IMR-90 (cell line): Measurements from ENCODE around the gene SLC38A7. TPM values are rescaled to one million over a fixed set of nuclear protein-coding genes. Genes with fewer than 3 reads are reported as not detected.

Experiments used
- ATAC-seq: fragments of 200-7000 bp; cut with Tn5 transposase; 2 replicates; pipeline ENCODE4 v1.9.1; 2020; ENCODE audit warnings: low read depth, mild to moderate bottlenecking, moderate library complexity
- BruUV-seq: library from RNA; stranded (reverse); fragments of 400-500 nt; replicated peaks from 2 replicates; lab custom pipeline; 2021; lab: Mats Ljungman, UMichigan
- CTCF ChIA-PET: fragments of 300-600 bp; formaldehyde crosslinking; extraction: SDS; loops from one replicate; lab custom pipeline; 2021; ENCODE audit warnings: antibody characterized with exemption; lab: Yijun Ruan, JAX
- POLR2A ChIA-PET: fragments of 300-600 bp; sonication (Branson Sonifier 250); formaldehyde crosslinking; loops from one replicate; lab custom pipeline; 2022; ENCODE audit warnings: antibody characterized with exemption; ENCODE audit not compliant: unreplicated experiment; lab: Charles Lee
- DNase-seq: peaks from one replicate; pipeline ENCODE4 v3.0.0; 2013
- H2AFZ ChIP-seq: replicated peaks from 2 replicates; pipeline ENCODE3; 2013; ENCODE audit warnings: low read length, mild to moderate bottlenecking; ENCODE audit not compliant: poor library complexity
- H2AK5ac ChIP-seq: 2 replicates; pipeline ENCODE4 v1.6.1; 2013; ENCODE audit warnings: low read depth, low read length, inconsistent platforms
- H2AK9ac ChIP-seq: replicated peaks from 2 replicates; pipeline ENCODE3; 2013; ENCODE audit warnings: mild to moderate bottlenecking, low read depth, low read length, moderate library complexity; ENCODE audit not compliant: poor library complexity
- H2BK120ac ChIP-seq: 2 replicates; pipeline ENCODE4 v1.6.1; 2013; ENCODE audit warnings: low read depth, low read length, inconsistent platforms
- H2BK15ac ChIP-seq: 3 replicates; pipeline ENCODE4 v1.6.1; 2013; ENCODE audit warnings: low read depth, low read length, inconsistent platforms
- H2BK20ac ChIP-seq: 2 replicates; pipeline ENCODE4 v1.6.1; 2013; ENCODE audit warnings: low read depth, mild to moderate bottlenecking, inconsistent platforms, low read length, moderate library complexity
- H2BK5ac ChIP-seq: 2 replicates; pipeline ENCODE4 v1.6.1; 2013; ENCODE audit warnings: mild to moderate bottlenecking, low read depth, low read length, inconsistent platforms; ENCODE audit not compliant: poor library complexity, severe bottlenecking
- H3K14ac ChIP-seq: replicated peaks from 2 replicates; pipeline ENCODE4 v1.6.1; 2013; ENCODE audit warnings: low read depth, low read length, inconsistent platforms
- H3K18ac ChIP-seq: 2 replicates; pipeline ENCODE4 v1.6.1; 2013; ENCODE audit warnings: low read depth, low read length, control low read depth
- H3K23ac ChIP-seq: 2 replicates; pipeline ENCODE4 v1.6.1; 2013; ENCODE audit warnings: low read depth, low read length, inconsistent platforms
- H3K27ac ChIP-seq: 2 replicates; pipeline ENCODE4 v1.5.1; 2013; ENCODE audit warnings: mild to moderate bottlenecking, control low read depth, low read length; ENCODE audit not compliant: insufficient read depth
- H3K27me3 ChIP-seq: 2 replicates; pipeline ENCODE4 v1.6.1; 2013; ENCODE audit warnings: low read length; ENCODE audit not compliant: control insufficient read depth, insufficient read depth
- H3K36me3 ChIP-seq: 2 replicates; pipeline ENCODE4 v1.6.1; 2013; ENCODE audit warnings: low read length, mixed read lengths; ENCODE audit not compliant: control insufficient read depth, insufficient read depth
- H3K4ac ChIP-seq: 2 replicates; pipeline ENCODE4 v1.6.1; 2013; ENCODE audit warnings: low read depth, low read length, inconsistent platforms
- H3K4me1 ChIP-seq: 2 replicates; pipeline ENCODE4 v1.6.1; 2013; ENCODE audit warnings: low read length, mixed read lengths; ENCODE audit not compliant: control insufficient read depth, insufficient read depth
- H3K4me2 ChIP-seq: 2 replicates; pipeline ENCODE4 v1.6.1; 2013; ENCODE audit warnings: low read depth, mild to moderate bottlenecking, control low read depth, low read length, moderate library complexity
- H3K4me3 ChIP-seq: 2 replicates; pipeline ENCODE4 v1.5.1; 2013; ENCODE audit warnings: low read depth, mild to moderate bottlenecking, control low read depth, low read length, moderate library complexity; ENCODE audit not compliant: insufficient read depth
- H3K56ac ChIP-seq: 2 replicates; pipeline ENCODE4 v1.6.1; 2013; ENCODE audit warnings: low read length, inconsistent platforms; ENCODE audit not compliant: insufficient read depth; ENCODE audit errors: extremely low read depth
- H3K79me1 ChIP-seq, 2 experiments: 2 replicates each; pipeline ENCODE4 v1.6.1; 2013; ENCODE audit warnings: low read length in 2 of 2, inconsistent platforms in 1 of 2, low read depth in 1 of 2
- H3K9ac ChIP-seq: 2 replicates; pipeline ENCODE4 v1.6.1; 2013; ENCODE audit warnings: low read depth, low read length, control low read depth
- H3K9me1 ChIP-seq: 2 replicates; pipeline ENCODE4 v1.6.1; 2013; ENCODE audit warnings: low read length, inconsistent platforms; ENCODE audit not compliant: insufficient read depth
- H3K9me3 ChIP-seq: 2 replicates; pipeline ENCODE4 v1.6.1; 2013; ENCODE audit warnings: low read length; ENCODE audit not compliant: control insufficient read depth, insufficient read depth
- H4K20me1 ChIP-seq: 2 replicates; pipeline ENCODE4 v1.6.1; 2013; ENCODE audit warnings: low read length, inconsistent platforms; ENCODE audit not compliant: insufficient read depth
- H4K5ac ChIP-seq: 2 replicates; pipeline ENCODE4 v1.6.1; 2013; ENCODE audit warnings: mild to moderate bottlenecking, low read depth, low read length, control low read depth
- H4K8ac ChIP-seq, 2 experiments: 2 replicates each; pipeline ENCODE4 v1.6.1; 2013; ENCODE audit warnings: low read depth in 2 of 2, low read length in 2 of 2, control low read depth in 1 of 2, inconsistent platforms in 1 of 2
- H4K91ac ChIP-seq: 2 replicates; pipeline ENCODE4 v1.6.1; 2013; ENCODE audit warnings: low read depth, low read length, inconsistent platforms; ENCODE audit not compliant: insufficient read depth
- NFE2L2 ChIP-seq: fragments of 150-350 bp; IDR thresholded peaks from 2 replicates; pipeline ENCODE4 v1.6.1; 2016; ENCODE audit warnings: low read depth, mild to moderate bottlenecking, low read length
- POLR2A ChIP-seq: IDR thresholded peaks from 2 replicates; pipeline ENCODE4 v1.6.1; 2012; ENCODE audit warnings: mild to moderate bottlenecking, low read depth, low read length
- RFX5 ChIP-seq: IDR thresholded peaks from 2 replicates; pipeline ENCODE4 v1.8.0; 2012; ENCODE audit warnings: low read depth, mild to moderate bottlenecking, low read length, moderate library complexity
- WGBS, 2 experiments: methylation state at CpG; one replicate each; pipeline versions ENCODE4 v1.1.5 to v1.1.7; 2013; ENCODE audit warnings: missing lambda C conversion rate in 2 of 2; ENCODE audit not compliant: insufficient read length in 1 of 2; ENCODE audit errors: extremely low coverage in 2 of 2; 5-methylcytosine and 5-hydroxymethylcytosine counted together
- dilution Hi-C: fragments of 300-500 bp; cut with HindIII; formaldehyde crosslinking; loops from one replicate; pipeline ENCODE4 v1.14.3; 2018; ENCODE audit warnings: low sequenced_read_pairs; ENCODE audit not compliant: unreplicated experiment
- in situ Hi-C: fragments of 300-500 bp; cut with MboI; formaldehyde crosslinking; loops from 3 replicates; pipeline ENCODE4 v1.14.3; 2019; ENCODE audit warnings: low sequenced_read_pairs, inconsistent platforms, mixed read lengths
- intact Hi-C: fragments of 100-400 bp; cut with micrococcal nuclease; formaldehyde crosslinking; loops from 2 replicates; pipeline ENCODE4 v1.10.0; 2022
- polyA plus RNA-seq, 3 experiments: library from polyadenylated mRNA; depleted of rRNA; stranded (reverse); fragments of >200 nt; gene quantifications; 2 replicates each; pipeline ENCODE4 v1.2.3, GENCODE V29; 2012; ENCODE audit warnings: low replicate concordance in 1 of 3
- total RNA-seq: library from RNA; depleted of rRNA; stranded (reverse); fragments of >200 nt; gene quantifications from 2 replicates; pipeline ENCODE4 v1.2.3, GENCODE V29; 2012

Gene SLC38A7
- total and polyA plus RNA-seq, 2 of the 4 experiments (the other 2 are of a cell fraction), result 14.7 to 16.4 TPM

- Histone ChIP-seq H3K36me3 (no peaks in the 10 kb centered on the region), H3K18ac (no peak overlapping the region), H3K23ac (no peak overlapping the region), H3K9ac (no peak overlapping the region), H3K4ac (no peak overlapping the region), H2AK5ac (no peak overlapping the region), H3K27me3 (no peaks in the 10 kb centered on the region), H2BK5ac (no peak overlapping the region), H2BK120ac (no peak overlapping the region), H2AFZ (no peak overlapping the region), H2BK20ac (no peak overlapping the region), H3K4me1 (peaks cover 2% of the 10 kb centered on the region; the same call in 1 of the 2 replicates), H3K9me3 (no peaks in the 10 kb centered on the region), H3K14ac (no peak overlapping the region), H3K4me3 (no peak overlapping the region), H3K9me1 (no peaks in the 10 kb centered on the region), H3K4me2 (no peak overlapping the region), H4K20me1 (no peaks in the 10 kb centered on the region), H3K79me1 (no peaks in the 10 kb centered on the region), H3K56ac (no peak overlapping the region), H4K5ac (no peak overlapping the region), H4K8ac (no peak overlapping the region), H3K27ac (no peak overlapping the region), H4K91ac (no peak overlapping the region), H2AK9ac (no peak overlapping the region), H2BK15ac (no peak overlapping the region)
- TF ChIP-seq NFE2L2, result no peak
- no peak for TF ChIP-seq RFX5
- TF ChIP-seq POLR2A, result no peak
- no TSS peak for BruUV-seq
- CTCF ChIA-PET, result interaction anchor here (1.2 kb wide), 1 partner anchor 14 kb away, joined by 4 read pairs; no protein-coding TSS in a partner anchor
- intact Hi-C loops (no loop called here), dilution Hi-C loops (no loop called here), in situ Hi-C loops (no loop called here)
- WGBS, 2 experiments, result 20% methylated on average over 1 of the region's 4 CpGs; no CpG with 5 or more reads in 1 of the 2 experiments
- POLR2A ChIA-PET, result no interaction called here
- DNase-seq (no peak), ATAC-seq (no peak)
Measured at GRCh38 chr16:58647107-58647506, 37.5 kb downstream of the SLC38A7 start.
